GM12891 (cell line): ENCODE results near the gene WDR76.

Experiments used
- DNase-seq: peaks from one replicate; pipeline ENCODE4 v3.0.0; 2011; ENCODE audit warnings: low spot score; ENCODE audit not compliant: insufficient read length
- FAIRE-seq: peaks from 2 replicates; lab custom pipeline; 2011; peaks lifted over from hg19 to GRCh38; lab: Jason Lieb, UNC
- PAX5 ChIP-seq: IDR thresholded peaks from 2 replicates; pipeline ENCODE4 v1.6.1; 2011; ENCODE audit warnings: low read length, moderate library complexity, mild to moderate bottlenecking; ENCODE audit not compliant: insufficient read depth, severe bottlenecking
- POLR2A ChIP-seq: IDR thresholded peaks from 2 replicates; pipeline ENCODE4 v1.6.1; 2011; ENCODE audit warnings: low read depth, low read length, control low read depth
- POLR2AphosphoS5 ChIP-seq: IDR thresholded peaks from 2 replicates; pipeline ENCODE4 v1.6.1; 2011; ENCODE audit warnings: low read depth, low read length, control low read depth
- POU2F2 ChIP-seq: IDR thresholded peaks from 2 replicates; pipeline ENCODE4 v1.6.1; 2011; ENCODE audit warnings: low read depth, mild to moderate bottlenecking, control low read depth, low read length, moderate library complexity
- SPI1 ChIP-seq: IDR thresholded peaks from 2 replicates; pipeline ENCODE4 v1.6.1; 2011; ENCODE audit warnings: low read depth, low read length, control low read depth
- TAF1 ChIP-seq: IDR thresholded peaks from 2 replicates; pipeline ENCODE4 v1.6.1; 2011; ENCODE audit warnings: low read depth, low read length, control low read depth

WDR76 gene

GRCh38 chr15:43877371-43877770 is 50.6 kb downstream of the WDR76 start:
- FAIRE-seq (no peak), DNase-seq (no peak)
- TF ChIP-seq POU2F2 (no peak), POLR2AphosphoS5 (no peak), SPI1 (no peak), PAX5 (no peak), TAF1 (no peak), POLR2A (no peak)

GRCh38 chr15:43878446-43878845 is 51.6 kb downstream of the WDR76 start:
- DNase-seq: no peak
- TF ChIP-seq PAX5 (no peak), POU2F2 (no peak), POLR2A (no peak), SPI1 (no peak), TAF1 (no peak), POLR2AphosphoS5 (no peak)
- FAIRE-seq: no peak

DNA sequence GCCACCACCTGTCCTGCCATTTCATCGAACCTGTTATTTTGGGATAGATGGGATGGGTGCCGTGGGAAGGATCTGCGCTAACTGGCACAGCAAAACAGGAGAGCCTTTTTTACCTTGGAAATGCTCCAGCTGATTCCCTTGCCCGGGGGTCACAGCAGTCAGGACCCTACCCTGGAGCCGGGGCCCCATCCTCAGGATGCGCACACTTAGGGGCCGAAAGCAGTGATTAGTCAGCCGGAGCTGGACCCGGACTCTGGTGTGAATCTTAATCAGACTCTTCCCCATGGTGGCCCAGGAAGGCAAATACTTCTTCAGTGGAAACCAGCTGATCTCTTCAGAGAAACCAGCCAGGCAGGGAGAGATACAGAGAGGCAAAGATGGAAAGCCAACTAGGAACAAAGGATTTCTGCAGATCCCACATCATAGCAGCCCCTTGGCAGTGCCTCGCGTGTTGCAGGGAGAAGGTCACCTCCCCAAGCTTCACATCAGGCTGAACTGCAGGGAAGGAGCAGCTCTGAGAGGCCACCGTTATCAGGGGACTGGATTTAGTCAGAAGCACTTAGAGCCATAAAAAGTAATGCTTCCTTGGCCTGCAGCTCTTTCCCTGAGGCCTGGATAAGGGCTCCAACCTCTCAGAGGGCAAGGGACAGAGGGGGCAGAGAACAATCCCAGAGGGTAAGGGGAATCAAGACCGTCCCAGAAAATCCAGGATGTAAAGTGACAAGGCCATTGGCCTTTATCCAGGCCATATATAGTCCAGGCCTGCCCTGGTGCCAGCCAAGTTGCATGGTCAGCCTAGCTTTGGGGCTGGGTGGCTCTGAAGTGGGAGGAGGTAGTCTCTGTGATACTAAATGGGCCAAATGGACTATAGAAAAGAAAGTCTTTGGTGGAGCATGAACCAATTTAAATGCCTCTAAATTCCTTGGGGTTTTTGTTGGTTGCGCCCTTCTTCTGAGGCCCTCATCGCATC is 52.9 kb downstream of the WDR76 start:
- TF ChIP-seq TAF1: no peak
- TF ChIP-seq POLR2A: no peak
- no peak for TF ChIP-seq PAX5
- no peak for TF ChIP-seq SPI1
- no peak for TF ChIP-seq POLR2AphosphoS5
- no peak for TF ChIP-seq POU2F2
- FAIRE-seq: no peak
- DNase-seq: no peak

GRCh38 chr15:43880406-43881194 is 53.8 kb downstream of the WDR76 start:
- DNase-seq (no peak), FAIRE-seq (no peak)
- TF ChIP-seq POLR2A (no peak), POLR2AphosphoS5 (0 out of 2 replicates have a peak, but pooled peaks have one; percentile 36)

DNA sequence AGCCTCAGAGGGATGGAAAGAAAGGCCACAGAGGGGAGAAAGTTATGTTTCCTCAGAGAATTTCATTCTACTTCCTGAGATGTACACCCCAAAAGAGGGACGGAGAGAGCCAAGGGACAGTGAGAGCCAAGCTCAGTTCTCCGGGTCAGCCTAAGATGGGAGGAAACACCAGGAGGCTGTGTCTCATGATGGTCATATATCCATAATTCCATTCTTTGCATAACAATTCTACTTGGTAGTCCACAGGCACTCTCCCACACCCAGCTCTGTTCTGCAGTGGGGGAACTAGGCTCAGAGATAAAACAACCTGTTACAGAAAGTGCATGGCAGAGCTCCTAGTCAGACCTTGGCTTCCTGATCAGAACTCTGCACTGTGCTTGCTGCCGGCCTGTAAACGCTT is 54.4 kb downstream of the WDR76 start:
- DNase-seq (no peak), FAIRE-seq (no peak)

DNA sequence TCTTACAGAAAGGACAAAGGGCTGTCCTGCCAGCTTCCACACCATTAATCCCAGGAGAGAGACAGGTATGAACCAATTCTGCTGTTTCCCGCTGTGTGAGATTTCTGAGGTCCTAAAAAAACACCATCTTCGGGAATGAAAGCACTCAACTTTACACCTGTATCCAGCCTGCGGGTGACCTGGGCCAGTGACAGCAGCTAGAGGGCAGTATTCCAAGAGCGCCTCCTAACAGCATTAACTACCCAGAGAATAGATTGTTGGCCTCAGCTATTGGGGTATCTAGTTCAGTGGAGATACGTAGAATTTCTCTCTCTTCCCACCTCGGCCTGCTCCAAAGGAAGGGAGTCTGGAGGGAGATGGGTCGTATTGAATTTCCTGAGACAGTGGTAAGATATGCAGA is 55.1 kb downstream of the WDR76 start:
- FAIRE-seq: no peak
- TF ChIP-seq POLR2AphosphoS5: no peak
- no peak for TF ChIP-seq POU2F2
- TF ChIP-seq PAX5: no peak
- TF ChIP-seq TAF1: no peak
- TF ChIP-seq POLR2A: no peak
- TF ChIP-seq SPI1: no peak
- DNase-seq: no peak

More for the DNA sequence above, 54.4 kb downstream of the WDR76 start:
- TF ChIP-seq POU2F2 (no peak), PAX5 (no peak), POLR2AphosphoS5 (no peak), POLR2A (no peak), TAF1 (no peak), SPI1 (no peak)

DNA sequence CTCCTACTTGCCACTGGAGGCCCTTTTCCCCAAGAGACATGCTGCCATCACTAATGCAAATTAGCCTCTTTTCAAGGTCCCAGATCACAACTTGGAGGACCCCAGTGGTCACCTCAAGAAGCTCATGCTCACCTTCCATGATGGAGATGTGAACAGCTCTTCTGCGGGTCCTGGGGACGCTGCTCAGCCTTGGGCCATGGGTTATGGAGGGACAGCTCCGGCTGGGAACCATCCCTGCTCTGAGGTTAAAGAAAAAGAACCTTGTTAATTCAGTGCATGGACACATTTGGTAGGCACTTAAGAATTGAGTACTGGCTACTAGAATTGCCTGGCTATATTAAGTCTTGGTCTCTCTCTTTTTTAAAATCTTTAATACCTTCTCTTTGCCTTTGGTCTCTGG is 56.8 kb downstream of the WDR76 start:
- no peak for DNase-seq
- no peak for TF ChIP-seq POLR2AphosphoS5
- no peak for TF ChIP-seq PAX5
- no peak for TF ChIP-seq TAF1
- TF ChIP-seq SPI1: no peak
- TF ChIP-seq POU2F2: no peak
- TF ChIP-seq POLR2A: no peak; the same call in 1 of the 2 replicates
- FAIRE-seq: no peak

DNA sequence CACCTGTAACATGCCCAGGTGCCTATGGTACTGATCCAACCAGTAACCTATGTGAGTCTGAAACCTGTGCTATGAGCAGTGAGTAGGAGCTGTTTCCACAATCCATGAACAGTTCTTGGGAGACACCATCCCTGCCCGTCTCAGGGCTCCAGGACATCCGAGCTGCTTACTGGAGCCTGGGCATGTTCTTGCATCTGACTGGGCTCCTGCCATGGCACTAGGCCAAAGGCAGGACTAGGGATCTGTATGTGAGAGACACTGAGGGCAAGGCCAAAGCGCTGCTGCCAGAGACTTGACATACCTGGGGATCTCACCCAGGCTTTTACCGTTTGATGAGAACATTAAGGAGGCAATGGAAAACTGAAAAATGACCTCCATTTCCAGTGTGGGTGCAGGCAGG is 59.8 kb downstream of the WDR76 start:
- TF ChIP-seq POLR2A: no peak
- no peak for TF ChIP-seq PAX5
- no peak for TF ChIP-seq POU2F2
- TF ChIP-seq TAF1: no peak
- TF ChIP-seq POLR2AphosphoS5: no peak
- no peak for TF ChIP-seq SPI1
- no peak for DNase-seq
- no peak for FAIRE-seq

GRCh38 chr15:43887901-43888300 is 61.1 kb downstream of the WDR76 start:
- TF ChIP-seq PAX5: no peak
- DNase-seq (no peak), FAIRE-seq (no peak)

DNA sequence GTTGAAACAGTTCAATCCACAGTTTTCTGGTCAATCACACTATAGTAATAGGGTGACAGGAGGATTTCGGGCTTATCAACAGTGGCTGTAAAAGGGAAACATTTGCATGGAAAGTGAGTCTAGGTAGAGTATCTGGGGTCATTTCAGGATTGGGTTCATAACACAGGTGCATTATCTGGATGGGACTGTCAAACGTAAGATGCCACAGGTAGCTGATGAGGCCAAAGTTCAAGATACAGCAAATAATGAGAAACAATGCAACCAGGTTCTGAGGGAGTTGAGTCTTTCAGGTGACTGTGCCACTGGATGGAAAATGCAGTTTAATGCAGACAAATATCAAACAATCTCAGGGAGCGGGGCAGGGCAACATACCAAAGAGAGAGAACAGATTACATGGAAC is 62.2 kb downstream of the WDR76 start:
- DNase-seq (no peak), FAIRE-seq (no peak)
- TF ChIP-seq TAF1: no peak
- no peak for TF ChIP-seq SPI1
- TF ChIP-seq PAX5: no peak
- no peak for TF ChIP-seq POU2F2
- no peak for TF ChIP-seq POLR2A
- TF ChIP-seq POLR2AphosphoS5: no peak
